Measurements from ENCODE around the gene FNIP2.

FNIP2 gene

DNA sequence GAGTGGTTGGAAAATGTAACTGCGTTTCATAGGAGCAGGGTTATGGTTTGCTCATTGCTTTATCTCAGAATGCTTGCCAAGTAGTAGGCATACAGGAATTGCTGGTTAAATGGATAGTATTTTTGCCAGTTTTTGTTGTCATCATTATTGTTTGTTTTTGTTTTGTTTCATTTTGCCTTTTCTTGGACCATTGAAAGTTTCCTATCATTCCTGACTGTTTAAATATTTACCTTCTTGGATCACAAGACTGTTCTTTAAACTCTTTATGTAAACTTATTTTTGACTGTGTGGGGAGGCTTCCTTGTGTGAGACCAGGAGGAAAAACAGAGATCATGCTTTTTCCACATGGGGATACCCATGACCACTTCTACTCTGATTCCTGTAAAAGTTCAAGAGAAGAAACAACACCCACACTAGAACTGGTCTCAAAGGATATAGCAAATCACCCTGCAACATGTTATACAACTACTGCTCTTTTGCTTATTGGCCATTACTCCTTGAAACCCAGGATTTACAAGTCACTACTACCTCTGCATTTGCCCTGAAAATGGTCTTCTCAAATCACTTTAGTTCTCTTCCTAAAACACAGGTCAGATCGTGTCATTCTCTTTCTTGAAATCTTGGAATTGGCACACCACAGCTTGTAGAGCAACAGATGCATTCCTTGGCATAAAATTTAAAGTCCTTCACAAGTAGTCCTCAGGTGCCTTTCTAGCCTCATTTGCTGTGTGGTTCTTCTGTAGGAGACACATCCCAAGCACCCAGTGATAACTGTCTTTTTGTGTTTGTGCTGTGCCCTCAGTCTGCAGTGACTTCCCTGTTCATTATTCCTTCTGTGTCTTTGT, 51.3 kb downstream of the FNIP2 start:
- no peaks in the 10 kb centered on the region for H3K9me3 ChIP-seq (ENCODE audit: insufficient read depth, low read length, severe bottlenecking)
- H3K79me2 ChIP-seq (ENCODE audit: insufficient read depth, low read length), result no peaks in the 10 kb centered on the region
- no peaks in the 10 kb centered on the region for H3K27me3 ChIP-seq (ENCODE audit: insufficient read depth, low read length, poor library complexity)
- H3K36me3 ChIP-seq (ENCODE audit: insufficient read depth, low read length), result no peaks in the 10 kb centered on the region
- H3K27ac ChIP-seq (ENCODE audit: low read length), result no peak overlapping the region
- TF ChIP-seq, protein P1, sequence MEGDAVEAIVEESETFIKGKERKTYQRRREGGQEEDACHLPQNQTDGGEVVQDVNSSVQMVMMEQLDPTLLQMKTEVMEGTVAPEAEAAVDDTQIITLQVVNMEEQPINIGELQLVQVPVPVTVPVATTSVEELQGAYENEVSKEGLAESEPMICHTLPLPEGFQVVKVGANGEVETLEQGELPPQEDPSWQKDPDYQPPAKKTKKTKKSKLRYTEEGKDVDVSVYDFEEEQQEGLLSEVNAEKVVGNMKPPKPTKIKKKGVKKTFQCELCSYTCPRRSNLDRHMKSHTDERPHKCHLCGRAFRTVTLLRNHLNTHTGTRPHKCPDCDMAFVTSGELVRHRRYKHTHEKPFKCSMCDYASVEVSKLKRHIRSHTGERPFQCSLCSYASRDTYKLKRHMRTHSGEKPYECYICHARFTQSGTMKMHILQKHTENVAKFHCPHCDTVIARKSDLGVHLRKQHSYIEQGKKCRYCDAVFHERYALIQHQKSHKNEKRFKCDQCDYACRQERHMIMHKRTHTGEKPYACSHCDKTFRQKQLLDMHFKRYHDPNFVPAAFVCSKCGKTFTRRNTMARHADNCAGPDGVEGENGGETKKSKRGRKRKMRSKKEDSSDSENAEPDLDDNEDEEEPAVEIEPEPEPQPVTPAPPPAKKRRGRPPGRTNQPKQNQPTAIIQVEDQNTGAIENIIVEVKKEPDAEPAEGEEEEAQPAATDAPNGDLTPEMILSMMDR (IDR thresholded peaks at IDR 0.05; ENCODE audit: borderline replicate concordance, extremely low read depth, low read length, poor library complexity, severe bottlenecking), result no peak
- H4K20me1 ChIP-seq (ENCODE audit: insufficient read depth, low read length), result no peaks in the 10 kb centered on the region
- DNase-seq (no peak), ATAC-seq (ENCODE audit: insufficient read depth, low read depth) (no peak)
- no peak overlapping the region for H3K4me3 ChIP-seq (ENCODE audit: low read depth in 1 of 2, low read length in 2 of 2)
- H3K4me1 ChIP-seq (ENCODE audit: insufficient read depth, low read length), result no peaks in the 10 kb centered on the region
- H3K9ac ChIP-seq (ENCODE audit: low read depth, low read length), result no peak overlapping the region
- H2AFZ ChIP-seq (ENCODE audit: low read depth, low read length), result no peak overlapping the region
- no peak overlapping the region for H3K4me2 ChIP-seq (ENCODE audit: insufficient read depth, low read length)

DNA sequence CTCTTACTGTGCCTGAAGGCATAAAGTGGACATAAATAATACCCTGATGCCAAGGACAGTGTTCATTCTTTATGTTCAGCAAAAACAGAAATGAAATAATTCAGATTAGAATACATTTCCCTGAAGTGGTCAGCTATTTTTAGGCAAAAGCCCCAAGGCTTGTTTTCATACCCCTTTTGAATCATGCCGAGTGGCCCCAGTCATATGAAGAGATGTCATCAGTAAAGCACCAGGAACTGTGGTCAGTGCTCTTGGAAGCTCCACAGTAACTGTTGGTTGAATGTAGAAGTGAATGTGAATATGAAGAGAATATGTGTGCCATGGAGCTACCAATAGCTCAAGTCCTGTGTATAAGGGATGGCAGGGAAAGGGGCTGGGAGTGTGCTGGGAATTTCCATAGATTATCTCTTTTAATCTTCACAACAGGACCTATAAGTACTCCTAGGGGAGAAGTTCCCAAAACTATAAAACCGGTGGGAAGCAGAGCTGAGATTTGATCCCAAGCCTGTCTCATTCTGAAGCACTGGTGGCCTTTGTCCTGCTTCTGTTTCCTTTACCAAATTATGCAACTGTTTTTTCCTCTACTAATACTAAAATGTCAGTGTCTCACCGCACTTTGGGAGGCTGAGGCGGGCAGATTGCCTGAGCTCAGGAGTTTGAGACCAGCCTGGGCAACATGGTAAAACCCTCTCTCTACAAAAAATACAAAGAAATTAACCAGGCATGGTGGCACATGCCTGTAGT, 52.6 kb downstream of the FNIP2 start:
- H3K27me3 ChIP-seq (ENCODE audit: insufficient read depth, low read length, poor library complexity), result no peaks in the 10 kb centered on the region
- DNase-seq, result no peak
- no peak overlapping the region for H3K27ac ChIP-seq (ENCODE audit: low read length)
- no peaks in the 10 kb centered on the region for H3K9me3 ChIP-seq (ENCODE audit: insufficient read depth, low read length, severe bottlenecking)
- no peaks in the 10 kb centered on the region for H3K36me3 ChIP-seq (ENCODE audit: insufficient read depth, low read length)
- 0 out of 2 replicates have a peak, but pooled peaks cover 2% of the 10 kb centered on the region for H3K4me1 ChIP-seq (ENCODE audit: insufficient read depth, low read length)
- TF ChIP-seq EZH2 (IDR thresholded peaks at IDR 0.05; ENCODE audit: borderline replicate concordance, low read depth, low read length, severe bottlenecking), result no peak
- TF ChIP-seq, protein P1 (IDR thresholded peaks at IDR 0.05; ENCODE audit: borderline replicate concordance, extremely low read depth, low read length, poor library complexity, severe bottlenecking), result no peak
- no peak for ATAC-seq (ENCODE audit: insufficient read depth, low read depth)
- no peaks in the 10 kb centered on the region for H3K79me2 ChIP-seq (ENCODE audit: insufficient read depth, low read length)
- no peak overlapping the region for H3K9ac ChIP-seq (ENCODE audit: low read depth, low read length)
- H2AFZ ChIP-seq (ENCODE audit: low read depth, low read length), result no peak overlapping the region
- H4K20me1 ChIP-seq (ENCODE audit: insufficient read depth, low read length), result no peaks in the 10 kb centered on the region
- H3K4me3 ChIP-seq (ENCODE audit: low read depth in 1 of 2, low read length in 2 of 2), result no peak overlapping the region
- no peak overlapping the region for H3K4me2 ChIP-seq (ENCODE audit: insufficient read depth, low read length)

DNA sequence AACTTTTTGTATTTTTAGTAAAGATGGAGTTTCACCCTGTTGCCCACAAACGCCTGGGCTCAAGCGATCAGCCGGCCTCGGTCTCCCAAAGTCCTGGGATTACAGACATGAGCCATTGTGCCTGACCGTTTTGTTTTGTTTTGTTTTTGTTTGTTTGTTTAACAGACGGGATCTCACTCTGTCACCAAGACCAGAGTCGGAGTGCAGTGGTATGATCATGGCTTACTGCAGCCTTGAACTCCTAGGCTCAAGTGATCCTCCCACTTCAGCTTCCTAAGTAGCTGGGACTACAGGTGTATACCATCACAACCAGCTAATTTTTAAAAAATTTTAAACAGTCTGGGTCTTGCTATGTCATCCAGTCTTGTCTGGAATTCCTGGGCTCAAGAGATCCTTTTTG, 53.5 kb downstream of the FNIP2 start:
- H3K27me3 ChIP-seq (ENCODE audit: insufficient read depth, low read length, poor library complexity), result no peaks in the 10 kb centered on the region
- no peaks in the 10 kb centered on the region for H4K20me1 ChIP-seq (ENCODE audit: insufficient read depth, low read length)
- TF ChIP-seq EZH2 (IDR thresholded peaks at IDR 0.05; ENCODE audit: borderline replicate concordance, low read depth, low read length, severe bottlenecking), result no peak
- TF ChIP-seq, protein P1 (IDR thresholded peaks at IDR 0.05; ENCODE audit: borderline replicate concordance, extremely low read depth, low read length, poor library complexity, severe bottlenecking), result no peak
- no peak overlapping the region for H2AFZ ChIP-seq (ENCODE audit: low read depth, low read length)
- H3K9ac ChIP-seq (ENCODE audit: low read depth, low read length), result no peak overlapping the region
- peaks cover 9% of the 10 kb centered on the region for H3K4me1 ChIP-seq (ENCODE audit: insufficient read depth, low read length)
- no peak overlapping the region for H3K27ac ChIP-seq (ENCODE audit: low read length)
- no peak for ATAC-seq (ENCODE audit: insufficient read depth, low read depth)
- H3K79me2 ChIP-seq (ENCODE audit: insufficient read depth, low read length), result no peaks in the 10 kb centered on the region
- no peak for DNase-seq
- no peak overlapping the region for H3K4me2 ChIP-seq (ENCODE audit: insufficient read depth, low read length)
- H3K9me3 ChIP-seq (ENCODE audit: insufficient read depth, low read length, severe bottlenecking), result no peaks in the 10 kb centered on the region
- no peak overlapping the region for H3K4me3 ChIP-seq (ENCODE audit: low read depth in 1 of 2, low read length in 2 of 2)
- H3K36me3 ChIP-seq (ENCODE audit: insufficient read depth, low read length), result no peaks in the 10 kb centered on the region
